ENCODE results near the gene KHDC4.
A peak's percentile ranks its signal among the peaks of the same experiment; 100 is the strongest.

Gene KHDC4

DNA sequence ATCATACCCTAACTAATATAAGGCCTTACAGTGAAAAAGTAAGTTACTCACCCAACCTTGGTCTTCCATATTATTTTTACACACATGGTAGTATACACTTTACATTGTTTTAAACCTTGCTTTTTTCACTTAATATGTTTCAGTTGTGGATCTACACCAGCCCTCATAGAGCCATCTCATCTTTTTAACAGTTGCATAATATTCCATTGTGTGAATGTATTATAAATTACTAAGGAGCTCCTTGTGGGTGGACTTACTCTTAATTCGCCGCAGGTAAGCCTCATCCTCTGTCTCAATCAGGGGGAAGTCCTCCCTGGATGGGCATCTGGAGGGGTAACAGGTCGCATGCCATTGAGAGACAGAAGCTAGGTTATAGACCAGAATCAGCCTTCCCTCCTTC lies 20.4 kb upstream of the KHDC4 start:
- Histone ChIP-seq H3K36me3 (ENCODE audit: control insufficient read depth in 2 of 2, insufficient read depth in 2 of 2, low read length in 2 of 2) (peaks cover 57 to 79% of the 10 kb centered on the region in 2 donors), H3K9ac (ENCODE audit: low read depth in 1 of 2, low read length in 2 of 2) (no peak overlapping the region), H3K4me1 (ENCODE audit: control insufficient read depth in 2 of 2, insufficient read depth in 2 of 2, low read length in 2 of 2) (no peaks in the 10 kb centered on the region), H3K9me3 (ENCODE audit: control insufficient read depth in 2 of 2, low read length in 2 of 2) (no peaks in the 10 kb centered on the region), H3K27me3 (ENCODE audit: control insufficient read depth in 2 of 2, insufficient read depth in 2 of 2, low read length in 2 of 2) (no peaks in the 10 kb centered on the region), H3K27ac (ENCODE audit: low read depth in 2 of 2, low read length in 2 of 2) (no peak overlapping the region), H3K4me3 (ENCODE audit: low read length in 2 of 2) (no peak overlapping the region)

DNA sequence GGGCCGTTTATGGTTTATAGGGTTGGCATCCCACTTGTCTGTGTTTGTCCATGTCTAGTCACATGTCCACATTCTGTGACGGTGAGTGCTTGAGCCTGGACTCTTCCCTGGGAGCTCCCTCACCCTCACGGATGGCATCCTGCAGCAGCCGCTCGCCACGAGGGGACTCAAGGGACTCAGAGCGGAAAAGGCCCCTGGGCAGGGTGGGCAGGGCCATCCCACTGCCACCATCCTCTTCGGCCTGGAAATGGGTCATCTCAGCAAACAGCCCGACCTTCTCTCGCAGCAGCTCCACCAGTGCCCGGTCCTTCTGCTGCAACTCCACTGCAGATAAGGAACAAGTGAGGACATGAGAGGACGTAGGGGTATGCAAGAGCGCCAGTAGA lies 18.3 kb upstream of the KHDC4 start:
- H3K9ac ChIP-seq (ENCODE audit: low read depth in 1 of 2, low read length in 2 of 2), result no peak overlapping the region
- no peaks in the 10 kb centered on the region for H3K4me1 ChIP-seq (ENCODE audit: control insufficient read depth in 2 of 2, insufficient read depth in 2 of 2, low read length in 2 of 2)
- H3K4me3 ChIP-seq (ENCODE audit: low read length in 2 of 2), result no peak overlapping the region
- no peaks in the 10 kb centered on the region for H3K9me3 ChIP-seq (ENCODE audit: control insufficient read depth in 2 of 2, low read length in 2 of 2)
- no peak overlapping the region for H3K27ac ChIP-seq (ENCODE audit: low read depth in 2 of 2, low read length in 2 of 2)
- no peaks in the 10 kb centered on the region for H3K27me3 ChIP-seq (ENCODE audit: control insufficient read depth in 2 of 2, insufficient read depth in 2 of 2, low read length in 2 of 2)
- peaks cover 52 to 75% of the 10 kb centered on the region in 2 donors for H3K36me3 ChIP-seq (ENCODE audit: control insufficient read depth in 2 of 2, insufficient read depth in 2 of 2, low read length in 2 of 2)

DNA sequence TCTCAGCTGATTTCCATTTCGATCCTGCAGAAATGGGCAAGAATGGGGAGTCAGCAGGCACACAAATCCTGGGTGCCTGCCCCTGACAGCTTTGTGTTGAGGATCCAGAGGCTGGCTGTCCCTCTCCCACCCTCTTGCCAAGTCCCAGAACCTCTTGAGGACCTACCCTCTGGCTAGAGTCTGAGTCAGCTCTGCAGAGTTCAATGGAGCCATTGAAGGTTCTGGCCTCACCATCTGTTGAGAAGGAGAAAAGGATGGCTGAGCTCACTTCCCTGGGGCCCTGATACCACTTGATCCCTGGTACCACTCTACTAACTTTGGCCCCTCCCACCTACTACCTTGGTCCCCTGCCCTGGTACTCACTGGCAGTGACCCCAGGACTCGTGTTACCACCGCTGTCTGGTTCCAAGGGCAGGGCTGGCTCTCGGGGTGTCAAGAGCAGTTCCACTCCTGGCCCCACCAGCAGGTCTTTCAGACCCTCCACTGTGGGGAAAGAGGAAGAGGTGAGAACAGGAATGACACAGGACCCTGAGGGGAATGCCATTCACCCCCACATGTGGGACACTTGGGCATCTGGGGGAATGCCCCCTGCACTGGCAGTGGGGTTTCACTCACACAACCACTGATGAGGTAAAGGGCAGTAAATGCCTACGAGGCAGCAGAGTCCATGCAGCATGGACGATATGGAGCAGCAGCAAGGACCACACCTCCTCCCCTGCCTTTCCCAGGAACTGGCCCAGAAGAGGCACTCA lies 17.7 kb upstream of the KHDC4 start:
- H3K4me3 ChIP-seq (ENCODE audit: low read length in 2 of 2), result no peak overlapping the region

DNA sequence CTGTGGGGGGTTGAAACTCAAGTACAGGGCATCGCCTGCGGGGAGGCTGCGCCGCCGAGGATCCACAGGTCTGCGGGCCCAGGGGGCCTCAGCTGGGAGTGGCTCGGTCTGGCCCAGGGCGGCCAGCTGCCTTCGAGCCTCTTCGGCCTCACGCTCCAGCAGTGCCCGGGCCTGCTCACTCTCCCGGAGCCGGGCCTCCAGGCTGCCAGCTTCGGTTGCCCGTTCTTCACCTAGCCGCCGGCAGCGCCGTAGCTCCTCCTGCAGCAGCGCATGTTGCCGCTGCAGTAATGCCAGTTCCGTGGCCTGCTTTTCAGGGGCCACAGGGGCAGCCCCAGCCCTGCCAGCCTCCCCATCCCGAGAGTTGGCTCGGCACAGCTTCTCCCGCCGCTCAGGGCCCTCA lies 16.6 kb upstream of the KHDC4 start:
- Histone ChIP-seq H3K4me3 (ENCODE audit: low read length in 2 of 2) (no peak overlapping the region), H3K9me3 (ENCODE audit: control insufficient read depth in 2 of 2, low read length in 2 of 2) (no peaks in the 10 kb centered on the region), H3K9ac (ENCODE audit: low read depth in 1 of 2, low read length in 2 of 2) (no peak overlapping the region), H3K36me3 (ENCODE audit: control insufficient read depth in 2 of 2, insufficient read depth in 2 of 2, low read length in 2 of 2) (peaks cover 50 to 70% of the 10 kb centered on the region in 2 donors), H3K4me1 (ENCODE audit: control insufficient read depth in 2 of 2, insufficient read depth in 2 of 2, low read length in 2 of 2) (peaks cover 2 to 6% of the 10 kb centered on the region in 2 donors), H3K27ac (ENCODE audit: low read depth in 2 of 2, low read length in 2 of 2) (no peak overlapping the region), H3K27me3 (ENCODE audit: control insufficient read depth in 2 of 2, insufficient read depth in 2 of 2, low read length in 2 of 2) (no peaks in the 10 kb centered on the region)

More for the DNA sequence above, 17.7 kb upstream of the KHDC4 start:
- Histone ChIP-seq H3K9ac (ENCODE audit: low read depth in 1 of 2, low read length in 2 of 2) (no peak overlapping the region), H3K27me3 (ENCODE audit: control insufficient read depth in 2 of 2, insufficient read depth in 2 of 2, low read length in 2 of 2) (no peaks in the 10 kb centered on the region), H3K36me3 (ENCODE audit: control insufficient read depth in 2 of 2, insufficient read depth in 2 of 2, low read length in 2 of 2) (peaks cover 50 to 75% of the 10 kb centered on the region in 2 donors), H3K4me1 (ENCODE audit: control insufficient read depth in 2 of 2, insufficient read depth in 2 of 2, low read length in 2 of 2) (no peaks in the 10 kb centered on the region), H3K27ac (ENCODE audit: low read depth in 2 of 2, low read length in 2 of 2) (no peak overlapping the region), H3K9me3 (ENCODE audit: control insufficient read depth in 2 of 2, low read length in 2 of 2) (no peaks in the 10 kb centered on the region)

DNA sequence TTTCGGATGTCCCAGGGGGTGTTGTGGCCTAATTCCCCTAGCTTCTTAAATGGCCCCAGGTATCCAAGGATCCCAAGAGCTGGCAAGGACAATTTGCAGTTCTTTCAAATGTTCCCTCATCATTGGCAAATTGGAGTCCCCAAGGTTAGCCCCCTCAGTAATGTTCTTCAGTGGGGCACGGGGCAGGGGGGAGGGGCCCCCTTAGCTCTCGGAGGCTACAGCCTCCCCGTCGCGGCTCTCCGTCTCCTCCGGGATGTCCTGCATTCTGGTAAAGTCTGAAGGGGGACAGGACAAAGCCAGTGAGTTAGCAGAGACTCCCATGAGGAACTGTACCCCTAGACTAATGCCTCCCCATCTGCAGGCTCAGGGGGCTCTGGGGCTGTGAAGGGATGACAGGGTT lies 13.5 kb upstream of the KHDC4 start:
- Histone ChIP-seq H3K27ac (ENCODE audit: low read depth in 2 of 2, low read length in 2 of 2) (no peak overlapping the region), H3K4me1 (ENCODE audit: control insufficient read depth in 2 of 2, insufficient read depth in 2 of 2, low read length in 2 of 2) (peaks cover 29 to 32% of the 10 kb centered on the region in 2 donors), H3K4me3 (ENCODE audit: low read length in 2 of 2) (no peak overlapping the region), H3K9ac (ENCODE audit: low read depth in 1 of 2, low read length in 2 of 2) (no peak overlapping the region), H3K27me3 (ENCODE audit: control insufficient read depth in 2 of 2, insufficient read depth in 2 of 2, low read length in 2 of 2) (no peaks in the 10 kb centered on the region), H3K36me3 (ENCODE audit: control insufficient read depth in 2 of 2, insufficient read depth in 2 of 2, low read length in 2 of 2) (peaks cover 38 to 47% of the 10 kb centered on the region in 2 donors), H3K9me3 (ENCODE audit: control insufficient read depth in 2 of 2, low read length in 2 of 2) (no peaks in the 10 kb centered on the region)

DNA sequence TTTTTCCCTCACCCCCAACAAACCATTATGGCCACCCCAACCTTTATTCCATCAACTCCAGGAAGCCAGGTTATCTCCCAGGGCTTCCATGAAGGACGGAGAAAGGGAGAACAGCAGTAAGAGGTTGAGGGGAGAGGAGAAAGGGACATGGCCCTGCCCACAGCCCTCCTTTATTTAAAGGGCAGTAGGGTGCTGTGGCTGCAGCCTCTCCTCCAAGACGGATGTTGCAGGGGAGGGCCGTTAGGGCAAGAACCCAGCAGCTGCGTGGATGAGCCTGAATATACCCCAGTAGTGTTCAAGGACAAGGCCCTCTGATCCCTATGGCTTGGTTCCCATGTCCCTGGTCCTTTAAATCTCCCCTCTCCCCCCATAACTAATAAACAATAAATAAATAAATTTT lies 13.1 kb upstream of the KHDC4 start:
- Histone ChIP-seq H3K4me3 (ENCODE audit: low read length in 2 of 2) (no peak overlapping the region), H3K9me3 (ENCODE audit: control insufficient read depth in 2 of 2, low read length in 2 of 2) (no peaks in the 10 kb centered on the region), H3K9ac (ENCODE audit: low read depth in 1 of 2, low read length in 2 of 2) (no peak overlapping the region), H3K36me3 (ENCODE audit: control insufficient read depth in 2 of 2, insufficient read depth in 2 of 2, low read length in 2 of 2) (peaks cover 33 to 43% of the 10 kb centered on the region in 2 donors), H3K27ac (ENCODE audit: low read depth in 2 of 2, low read length in 2 of 2) (no peak overlapping the region), H3K4me1 (ENCODE audit: control insufficient read depth in 2 of 2, insufficient read depth in 2 of 2, low read length in 2 of 2) (peaks cover 33 to 37% of the 10 kb centered on the region in 2 donors), H3K27me3 (ENCODE audit: control insufficient read depth in 2 of 2, insufficient read depth in 2 of 2, low read length in 2 of 2) (no peaks in the 10 kb centered on the region)

DNA sequence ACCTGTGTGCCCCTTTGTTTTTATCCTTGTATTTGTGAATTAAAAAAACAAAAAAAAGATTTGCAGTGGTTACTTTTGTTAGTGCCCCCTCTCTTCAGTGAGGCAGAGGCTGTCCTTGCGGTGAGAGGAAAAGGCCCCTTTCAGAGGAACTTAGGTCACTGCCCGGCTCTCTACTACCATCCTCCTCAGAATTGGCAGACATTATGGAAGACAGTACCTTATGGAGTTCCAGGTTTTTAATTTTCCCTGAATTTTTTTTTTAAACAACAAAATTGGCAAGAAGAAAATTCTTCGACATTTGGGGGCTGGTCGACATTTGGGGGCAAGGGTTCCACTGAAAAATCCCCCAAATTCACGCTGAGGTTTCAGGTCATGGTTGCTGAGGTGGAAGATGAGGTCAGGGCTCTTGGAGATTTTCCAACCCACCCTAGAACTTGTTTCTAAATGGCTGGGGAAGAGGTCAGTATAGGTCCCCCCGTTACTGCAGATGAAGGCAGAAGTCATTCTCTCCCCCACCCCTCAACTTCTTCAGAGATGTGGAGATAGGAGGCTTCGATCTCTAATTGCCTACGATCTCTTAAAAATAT lies 12.5 kb upstream of the KHDC4 start:
- Histone ChIP-seq H3K27ac (ENCODE audit: low read depth in 2 of 2, low read length in 2 of 2) (peak overlapping the region; percentile 41 to 97), H3K9me3 (ENCODE audit: control insufficient read depth in 2 of 2, low read length in 2 of 2) (no peaks in the 10 kb centered on the region), H3K36me3 (ENCODE audit: control insufficient read depth in 2 of 2, insufficient read depth in 2 of 2, low read length in 2 of 2) (peaks cover 28 to 37% of the 10 kb centered on the region in 2 donors), H3K4me3 (ENCODE audit: low read length in 2 of 2) (no peak overlapping the region), H3K9ac (ENCODE audit: low read depth in 1 of 2, low read length in 2 of 2) (no peak overlapping the region), H3K4me1 (ENCODE audit: control insufficient read depth in 2 of 2, insufficient read depth in 2 of 2, low read length in 2 of 2) (peaks cover 37 to 42% of the 10 kb centered on the region in 2 donors), H3K27me3 (ENCODE audit: control insufficient read depth in 2 of 2, insufficient read depth in 2 of 2, low read length in 2 of 2) (no peaks in the 10 kb centered on the region)

DNA sequence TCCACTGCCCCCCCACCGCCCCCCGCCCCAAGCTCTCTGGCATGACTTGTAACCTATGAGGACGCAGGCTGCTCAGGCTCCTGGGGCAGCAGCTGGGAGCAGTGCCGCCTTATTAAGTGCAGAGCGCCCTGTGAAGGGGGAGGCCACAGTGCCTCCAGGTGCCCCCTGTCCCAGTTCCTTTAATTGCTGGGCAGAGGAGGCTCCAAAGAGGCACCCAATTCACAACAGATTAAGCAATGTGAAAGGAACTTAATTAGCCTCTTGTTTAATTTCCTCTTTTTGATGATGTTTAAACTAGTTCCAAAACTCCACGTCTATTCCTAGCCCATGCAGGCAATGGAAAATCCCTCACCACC lies 10.2 kb upstream of the KHDC4 start:
- H3K27me3 ChIP-seq (ENCODE audit: control insufficient read depth in 2 of 2, insufficient read depth in 2 of 2, low read length in 2 of 2), result no peaks in the 10 kb centered on the region
- peaks cover 57 to 63% of the 10 kb centered on the region in 2 donors for H3K4me1 ChIP-seq (ENCODE audit: control insufficient read depth in 2 of 2, insufficient read depth in 2 of 2, low read length in 2 of 2)
- H3K36me3 ChIP-seq (ENCODE audit: control insufficient read depth in 2 of 2, insufficient read depth in 2 of 2, low read length in 2 of 2), result peaks cover 10 to 17% of the 10 kb centered on the region in 2 donors
- H3K9ac ChIP-seq (ENCODE audit: low read depth in 1 of 2, low read length in 2 of 2), result no peak overlapping the region
- H3K9me3 ChIP-seq (ENCODE audit: control insufficient read depth in 2 of 2, low read length in 2 of 2), result no peaks in the 10 kb centered on the region
- peak overlapping the region; percentile 24 to 97 for H3K27ac ChIP-seq (ENCODE audit: low read depth in 2 of 2, low read length in 2 of 2)
- no peak overlapping the region for H3K4me3 ChIP-seq (ENCODE audit: low read length in 2 of 2)

DNA sequence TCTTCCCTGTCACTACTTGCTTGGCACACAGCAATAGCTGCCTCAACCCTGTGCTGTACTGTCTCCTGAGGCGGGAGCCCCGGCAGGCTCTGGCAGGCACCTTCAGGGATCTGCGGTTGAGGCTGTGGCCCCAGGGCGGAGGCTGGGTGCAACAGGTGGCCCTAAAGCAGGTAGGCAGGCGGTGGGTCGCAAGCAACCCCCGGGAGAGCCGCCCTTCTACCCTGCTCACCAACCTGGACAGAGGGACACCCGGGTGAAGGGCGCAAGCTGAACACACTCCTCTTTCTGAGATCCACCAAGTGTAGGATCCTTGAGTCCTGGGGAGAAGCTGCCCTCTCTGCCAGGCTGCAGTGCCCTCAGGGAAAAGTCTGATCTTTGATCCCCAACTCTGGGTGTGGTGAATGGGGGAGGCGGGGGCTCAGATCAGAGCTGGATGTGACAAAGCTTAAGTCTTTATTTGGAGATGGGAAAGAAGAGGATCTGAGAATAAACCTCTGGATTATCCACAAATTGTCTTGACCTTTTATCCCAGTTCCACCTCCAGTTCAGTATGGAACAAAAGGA lies 8.4 kb upstream of the KHDC4 start:
- H3K36me3 ChIP-seq (ENCODE audit: control insufficient read depth in 2 of 2, insufficient read depth in 2 of 2, low read length in 2 of 2), result peaks cover 6 to 11% of the 10 kb centered on the region in 2 donors
- H3K4me1 ChIP-seq (ENCODE audit: control insufficient read depth in 2 of 2, insufficient read depth in 2 of 2, low read length in 2 of 2), result peaks cover 57 to 63% of the 10 kb centered on the region in 2 donors
- H3K9ac ChIP-seq (ENCODE audit: low read depth in 1 of 2, low read length in 2 of 2), result peak overlapping the region; percentile 63 to 87
- peak overlapping the region; percentile 96 to 97 for H3K27ac ChIP-seq (ENCODE audit: low read depth in 2 of 2, low read length in 2 of 2)
- peak overlapping the region; percentile 62 to 72 for H3K4me3 ChIP-seq (ENCODE audit: low read length in 2 of 2)
- no peaks in the 10 kb centered on the region for H3K9me3 ChIP-seq (ENCODE audit: control insufficient read depth in 2 of 2, low read length in 2 of 2)
- no peaks in the 10 kb centered on the region for H3K27me3 ChIP-seq (ENCODE audit: control insufficient read depth in 2 of 2, insufficient read depth in 2 of 2, low read length in 2 of 2)

DNA sequence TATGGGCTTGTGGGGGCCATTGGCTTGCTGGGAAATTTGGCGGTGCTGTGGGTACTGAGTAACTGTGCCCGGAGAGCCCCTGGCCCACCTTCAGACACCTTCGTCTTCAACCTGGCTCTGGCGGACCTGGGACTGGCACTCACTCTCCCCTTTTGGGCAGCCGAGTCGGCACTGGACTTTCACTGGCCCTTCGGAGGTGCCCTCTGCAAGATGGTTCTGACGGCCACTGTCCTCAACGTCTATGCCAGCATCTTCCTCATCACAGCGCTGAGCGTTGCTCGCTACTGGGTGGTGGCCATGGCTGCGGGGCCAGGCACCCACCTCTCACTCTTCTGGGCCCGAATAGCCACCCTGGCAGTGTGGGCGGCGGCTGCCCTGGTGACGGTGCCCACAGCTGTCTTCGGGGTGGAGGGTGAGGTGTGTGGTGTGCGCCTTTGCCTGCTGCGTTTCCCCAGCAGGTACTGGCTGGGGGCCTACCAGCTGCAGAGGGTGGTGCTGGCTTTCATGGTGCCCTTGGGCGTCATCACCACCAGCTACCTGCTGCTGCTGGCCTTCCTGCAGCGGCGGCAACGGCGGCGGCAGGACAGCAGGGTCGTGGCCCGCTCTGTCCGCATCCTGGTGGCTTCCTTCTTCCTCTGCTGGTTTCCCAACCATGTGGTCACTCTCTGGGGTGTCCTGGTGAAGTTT lies 7.8 kb upstream of the KHDC4 start:
- Histone ChIP-seq H3K9me3 (ENCODE audit: control insufficient read depth in 2 of 2, low read length in 2 of 2) (no peaks in the 10 kb centered on the region), H3K4me3 (ENCODE audit: low read length in 2 of 2) (peak overlapping the region; percentile 62 to 72), H3K27ac (ENCODE audit: low read depth in 2 of 2, low read length in 2 of 2) (peak overlapping the region; percentile 96 to 97), H3K4me1 (ENCODE audit: control insufficient read depth in 2 of 2, insufficient read depth in 2 of 2, low read length in 2 of 2) (peaks cover 57 to 63% of the 10 kb centered on the region in 2 donors), H3K9ac (ENCODE audit: low read depth in 1 of 2, low read length in 2 of 2) (peak overlapping the region; percentile 70 to 87), H3K27me3 (ENCODE audit: control insufficient read depth in 2 of 2, insufficient read depth in 2 of 2, low read length in 2 of 2) (no peaks in the 10 kb centered on the region), H3K36me3 (ENCODE audit: control insufficient read depth in 2 of 2, insufficient read depth in 2 of 2, low read length in 2 of 2) (peaks cover 0 to 4% of the 10 kb centered on the region in 2 donors)
